Dermis lymphatic vessel endothelial cell (primary cell): ENCODE data around the gene DSC1. TPM values are rescaled to one million over a fixed set of nuclear protein-coding genes. Genes with fewer than 3 reads are reported as not detected.

ENCODE experiments used
- total RNA-seq: library from RNA; depleted of rRNA; stranded (reverse); fragments of >200 nt; gene quantifications from 2 replicates; pipeline ENCODE4 v1.2.1, GENCODE V29; 2014

Gene DSC1, protein sequence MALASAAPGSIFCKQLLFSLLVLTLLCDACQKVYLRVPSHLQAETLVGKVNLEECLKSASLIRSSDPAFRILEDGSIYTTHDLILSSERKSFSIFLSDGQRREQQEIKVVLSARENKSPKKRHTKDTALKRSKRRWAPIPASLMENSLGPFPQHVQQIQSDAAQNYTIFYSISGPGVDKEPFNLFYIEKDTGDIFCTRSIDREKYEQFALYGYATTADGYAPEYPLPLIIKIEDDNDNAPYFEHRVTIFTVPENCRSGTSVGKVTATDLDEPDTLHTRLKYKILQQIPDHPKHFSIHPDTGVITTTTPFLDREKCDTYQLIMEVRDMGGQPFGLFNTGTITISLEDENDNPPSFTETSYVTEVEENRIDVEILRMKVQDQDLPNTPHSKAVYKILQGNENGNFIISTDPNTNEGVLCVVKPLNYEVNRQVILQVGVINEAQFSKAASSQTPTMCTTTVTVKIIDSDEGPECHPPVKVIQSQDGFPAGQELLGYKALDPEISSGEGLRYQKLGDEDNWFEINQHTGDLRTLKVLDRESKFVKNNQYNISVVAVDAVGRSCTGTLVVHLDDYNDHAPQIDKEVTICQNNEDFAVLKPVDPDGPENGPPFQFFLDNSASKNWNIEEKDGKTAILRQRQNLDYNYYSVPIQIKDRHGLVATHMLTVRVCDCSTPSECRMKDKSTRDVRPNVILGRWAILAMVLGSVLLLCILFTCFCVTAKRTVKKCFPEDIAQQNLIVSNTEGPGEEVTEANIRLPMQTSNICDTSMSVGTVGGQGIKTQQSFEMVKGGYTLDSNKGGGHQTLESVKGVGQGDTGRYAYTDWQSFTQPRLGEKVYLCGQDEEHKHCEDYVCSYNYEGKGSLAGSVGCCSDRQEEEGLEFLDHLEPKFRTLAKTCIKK
- not detected in 2 replicates for total RNA-seq

GRCh38 chr18:31162825-31163435 lies at the start of gene DSC1:
Gene DSC1 (minus strand): TSS chr18:31162856. CDS start chr18:31162594, 262 bp downstream.

DNA sequence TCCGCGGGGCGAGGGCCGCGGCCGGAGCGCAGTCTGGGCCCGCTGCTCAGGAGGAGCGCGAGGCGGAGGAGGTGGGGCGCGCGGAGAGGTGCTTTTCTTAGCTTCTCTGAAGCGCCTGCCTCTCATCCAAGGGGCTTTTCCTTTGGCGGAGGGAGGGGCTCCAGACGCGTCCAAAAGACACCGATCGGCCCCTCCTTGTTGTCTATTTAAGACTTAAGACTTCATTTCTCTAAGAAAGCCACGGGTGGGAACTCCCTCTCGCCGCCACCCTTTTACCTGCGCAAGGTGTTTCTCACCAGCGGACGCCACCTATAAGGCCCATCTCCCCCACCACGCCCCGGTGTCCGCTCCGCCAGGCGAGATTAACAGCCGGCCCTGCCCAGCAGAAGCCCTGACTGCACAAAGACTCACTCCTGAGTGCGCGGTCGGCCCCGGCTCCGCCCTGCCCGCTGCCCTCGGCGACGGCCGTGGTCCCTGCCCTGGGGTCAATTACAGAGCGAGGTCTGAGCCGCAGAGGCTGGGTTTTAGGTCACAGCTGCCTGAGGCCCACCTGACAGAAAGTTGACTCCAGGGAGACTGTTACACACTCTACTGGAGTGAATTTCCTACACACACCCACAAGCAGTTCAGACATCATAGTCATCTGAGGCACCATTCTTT lies 60.5 kb downstream of the DSC1 start, which contains the start of gene DSC2:
Gene DSC2, minus strand, starts transcription at position 397 of the 660 bp plus-strand sequence. CDS start 450 bp downstream, outside the sequence.

Other genes starting within 250 kb of the DSC1 start
- gene DSC3, start 120.1 kb downstream of the DSC1 start, total RNA-seq: under 0.01 and 0.11 TPM in 2 replicates
- gene DSC2, start 60.4 kb downstream of the DSC1 start, total RNA-seq: 0.09 and 0.11 TPM in 2 replicates
- gene DSG1, start 155.3 kb upstream of the DSC1 start, total RNA-seq: not detected in 2 replicates
- gene DSG4, start 213.9 kb upstream of the DSC1 start, total RNA-seq: not detected in 2 replicates